Fibroblast of gingiva (primary cell): Measurements from ENCODE around the gene C4BPA.
A peak's percentile ranks its signal among the peaks of the same experiment; 100 is the strongest.

ENCODE experiments used
- DNase-seq: peaks from one replicate; pipeline ENCODE4 v3.0.0-alpha.2; 2011; ENCODE audit warnings: low read depth

Gene C4BPA

GRCh38 chr1:207077470-207078377, 26.3 kb upstream of the C4BPA start:
- peak; percentile 77 for DNase-seq

- no peak for DNase-seq
Observed at GRCh38 chr1:207078578-207079132, 25.4 kb upstream of the C4BPA start.

GRCh38 chr1:207079706-207080241, 24.3 kb upstream of the C4BPA start:
- no peak for DNase-seq

GRCh38 chr1:207081088-207081487, 22.9 kb upstream of the C4BPA start:
- DNase-seq = no peak

- DNase-seq = no peak
Observed at GRCh38 chr1:207081806-207082205, 22.2 kb upstream of the C4BPA start.

GRCh38 chr1:207084232-207084631, 19.8 kb upstream of the C4BPA start:
- DNase-seq = no peak

- peak; percentile 26 for DNase-seq
Observed at GRCh38 chr1:207084701-207085180, 19.3 kb upstream of the C4BPA start.

GRCh38 chr1:207085887-207086286, 18.1 kb upstream of the C4BPA start:
- no peak for DNase-seq

- no peak for DNase-seq
Observed at GRCh38 chr1:207088161-207088560, 15.9 kb upstream of the C4BPA start.

- no peak for DNase-seq
Observed at GRCh38 chr1:207088701-207089626, 15.1 kb upstream of the C4BPA start, which contains the start of gene C4BPB. Gene C4BPB (plus strand): TSS chr1:207088860. CDS start chr1:207089532, 672 bp downstream.

GRCh38 chr1:207089627-207090355, 14.2 kb upstream of the C4BPA start:
- DNase-seq = no peak

GRCh38 chr1:207091200-207091908, 12.7 kb upstream of the C4BPA start:
- no peak for DNase-seq

GRCh38 chr1:207093944-207094343, 10.1 kb upstream of the C4BPA start:
- no peak for DNase-seq

GRCh38 chr1:207097871-207098324, 6.1 kb upstream of the C4BPA start:
- no peak for DNase-seq

- DNase-seq = no peak
Observed at GRCh38 chr1:207101720-207102119, 2.3 kb upstream of the C4BPA start.

GRCh38 chr1:207102146-207102545, 1.9 kb upstream of the C4BPA start:
- DNase-seq = no peak

GRCh38 chr1:207102659-207103058, 1.4 kb upstream of the C4BPA start:
- no peak for DNase-seq

GRCh38 chr1:207109004-207109403, 5.0 kb downstream of the C4BPA start:
- no peak for DNase-seq

- DNase-seq = no peak
Observed at GRCh38 chr1:207112616-207113296, 8.7 kb downstream of the C4BPA start.

- DNase-seq = no peak
Observed at GRCh38 chr1:207115269-207115668, 11.2 kb downstream of the C4BPA start.
